GM19455 (cell line): ENCODE data around the gene ZBTB7C.

Source experiments
- ATAC-seq: cut with Tn5 transposase; IDR thresholded peaks from one replicate; pipeline ENCODE4 v1.9.1; 2021; ENCODE audit not compliant: unreplicated experiment

The ZBTB7C gene

DNA sequence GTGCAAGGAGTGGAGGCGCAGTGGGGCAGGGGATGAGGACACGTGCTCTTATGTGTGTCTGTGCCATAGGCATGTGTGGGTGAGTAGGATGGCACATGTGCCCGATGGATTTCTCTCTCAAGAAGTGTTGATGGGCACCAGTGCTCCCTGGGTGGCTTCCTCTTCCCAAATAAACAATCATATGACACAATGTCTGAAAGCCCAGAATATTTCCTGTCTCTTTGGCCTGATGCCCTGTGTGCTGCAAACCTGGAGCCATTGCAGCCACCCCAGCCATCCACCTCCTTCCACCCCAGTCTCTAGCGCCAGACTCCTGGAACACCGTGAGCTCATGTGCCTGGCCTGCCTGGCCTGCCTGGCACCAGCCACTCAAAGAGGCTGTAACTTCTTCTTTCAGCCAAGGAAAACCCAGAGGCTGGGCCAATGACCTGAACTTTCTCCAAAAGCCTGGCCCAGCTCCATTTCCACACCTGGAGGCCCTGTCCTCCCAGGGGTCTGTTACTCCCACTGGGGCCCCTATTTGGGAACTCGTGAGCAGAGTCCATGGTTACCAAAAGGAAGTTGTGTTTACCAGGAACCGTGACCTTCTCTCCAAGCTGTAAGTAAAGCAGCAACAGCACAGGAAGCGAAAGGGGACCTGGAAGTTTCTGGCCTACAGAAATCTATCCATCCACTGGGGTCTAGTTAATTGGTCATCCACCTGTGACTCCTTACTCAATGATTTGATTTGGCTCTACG is 9.5 kb upstream of the ZBTB7C start:
- ATAC-seq = no peak

DNA sequence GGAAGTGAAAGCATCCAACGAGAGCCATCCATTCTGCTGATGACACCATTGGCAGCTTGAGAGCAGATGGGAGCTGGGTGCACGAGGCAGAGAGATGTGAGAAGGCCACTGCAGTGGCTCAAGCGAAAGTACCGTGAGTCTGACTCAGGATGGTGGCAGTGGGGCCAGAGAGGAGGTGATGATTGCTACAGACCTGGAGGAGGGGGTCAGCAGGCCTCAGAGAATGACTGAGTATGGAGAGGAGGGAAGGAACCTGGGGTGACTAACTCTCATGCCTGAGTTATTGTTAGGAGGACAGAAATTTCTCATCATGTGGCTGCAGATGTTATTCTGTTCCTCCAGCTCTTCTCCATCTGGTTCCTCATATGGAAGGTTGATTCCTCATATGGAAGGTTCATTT is 8.8 kb upstream of the ZBTB7C start:
- ATAC-seq = no peak

DNA sequence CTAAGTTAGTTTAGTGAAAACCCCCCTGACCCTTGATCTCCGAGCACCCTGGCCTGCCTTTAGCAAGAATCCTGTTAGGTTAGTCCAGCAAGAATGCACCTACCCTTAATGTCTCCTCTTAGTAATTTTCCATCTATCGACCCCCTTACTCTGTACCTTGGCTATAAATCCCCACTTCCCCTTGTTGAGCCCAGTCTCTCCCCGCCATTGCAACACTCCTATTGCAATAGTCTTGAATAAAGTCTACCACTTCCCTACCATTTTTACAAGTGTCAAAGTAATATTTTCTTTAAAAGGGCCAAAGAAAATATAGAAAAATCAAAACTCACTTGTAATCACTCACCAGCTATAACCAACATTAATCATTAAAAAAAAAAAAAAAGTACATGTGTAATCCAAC is 4.2 kb upstream of the ZBTB7C start:
- ATAC-seq = no peak

DNA sequence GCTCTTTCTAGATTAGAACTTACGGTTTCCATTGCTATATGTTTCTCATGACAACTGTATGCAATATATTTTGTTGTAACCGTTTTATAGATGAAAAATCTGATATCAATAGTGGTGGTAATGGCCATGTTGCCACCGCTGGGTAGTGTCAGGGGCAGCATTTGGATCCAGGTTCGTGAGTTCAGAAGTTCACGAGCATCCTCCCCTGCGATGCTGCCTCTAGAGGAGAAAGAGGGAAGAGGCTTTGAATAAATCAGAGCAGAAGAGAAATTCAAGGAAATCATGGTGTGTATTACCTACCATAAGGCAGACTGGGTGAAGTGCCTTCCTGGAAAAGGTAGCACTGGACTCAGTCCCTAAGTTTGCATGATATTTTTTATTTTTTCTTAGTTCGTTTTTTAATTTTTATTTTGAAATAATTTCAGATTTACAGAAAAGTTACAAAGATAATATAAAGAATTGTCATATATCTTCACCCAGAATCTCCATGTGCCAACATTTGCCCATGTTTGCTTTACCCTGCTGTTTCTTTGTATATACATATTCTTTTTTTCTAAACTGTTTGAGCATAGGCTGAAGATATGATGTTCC is 3.3 kb upstream of the ZBTB7C start:
- ATAC-seq = no peak

DNA sequence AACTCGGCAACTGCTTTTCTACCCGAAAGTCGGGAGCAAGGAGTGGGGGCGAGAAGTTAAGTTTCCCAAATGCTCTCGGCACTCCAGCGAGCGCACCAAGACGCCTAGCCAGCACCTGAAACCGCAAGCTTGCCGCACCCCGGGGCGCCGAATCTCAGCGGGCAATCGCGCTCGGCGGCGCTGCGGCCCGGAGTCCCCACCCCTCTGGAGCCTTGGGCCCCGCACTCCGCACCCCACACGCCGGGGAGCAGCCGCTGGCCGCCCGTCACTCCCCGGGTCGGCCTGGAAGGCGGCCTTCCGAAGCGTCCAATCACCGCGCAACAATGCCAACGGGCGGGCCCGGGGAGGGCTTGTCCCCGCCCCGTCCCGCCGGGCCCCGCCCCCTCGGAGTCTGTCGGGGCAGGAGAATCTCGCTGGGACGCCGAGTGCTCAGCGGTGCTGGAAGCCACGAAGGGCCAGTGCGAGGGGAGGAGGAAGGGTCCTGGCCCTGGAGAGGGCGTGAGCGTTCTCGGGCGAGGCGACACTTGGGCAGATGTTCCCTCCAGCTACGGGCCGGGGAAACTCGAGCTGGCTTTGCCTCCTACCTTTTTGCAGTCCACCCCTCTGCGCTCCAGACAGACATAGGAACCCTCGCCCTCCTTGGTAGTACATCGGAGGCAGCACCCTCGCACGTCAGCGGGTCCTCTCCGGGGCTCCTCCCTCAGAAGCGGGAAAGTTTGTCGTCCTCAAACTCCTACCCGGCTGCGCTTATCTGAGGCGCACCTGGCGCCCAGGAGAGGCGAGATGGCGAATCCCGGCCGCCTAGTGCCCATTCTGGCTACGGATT is 1.1 kb upstream of the ZBTB7C start:
- ATAC-seq = peak; percentile 94

DNA sequence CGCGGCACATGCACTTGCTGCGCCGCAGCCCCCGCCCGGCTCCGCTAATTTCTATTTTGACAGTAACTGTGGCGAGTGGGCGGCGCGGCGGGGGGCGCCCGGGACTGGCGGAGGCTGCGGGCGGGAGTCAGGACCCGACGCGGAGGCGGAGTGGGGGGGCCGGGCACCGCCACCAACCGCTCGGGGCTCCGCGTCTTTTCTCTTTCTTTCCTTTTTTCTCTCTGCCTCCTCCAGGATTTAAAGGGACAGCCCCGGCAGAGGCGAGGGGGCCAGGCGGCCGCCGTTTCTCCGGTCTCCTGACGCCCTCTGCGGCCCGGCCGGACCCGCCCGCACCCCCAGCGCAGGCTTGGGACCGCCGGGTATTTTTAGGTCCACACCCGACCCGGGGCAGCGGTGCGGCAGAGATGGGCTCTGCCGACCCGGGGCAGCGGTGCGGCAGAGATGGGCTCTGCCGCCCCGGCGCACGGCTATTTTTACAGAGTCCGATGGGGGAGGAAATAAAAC is 460 bp upstream of the ZBTB7C start:
- no peak for ATAC-seq

DNA sequence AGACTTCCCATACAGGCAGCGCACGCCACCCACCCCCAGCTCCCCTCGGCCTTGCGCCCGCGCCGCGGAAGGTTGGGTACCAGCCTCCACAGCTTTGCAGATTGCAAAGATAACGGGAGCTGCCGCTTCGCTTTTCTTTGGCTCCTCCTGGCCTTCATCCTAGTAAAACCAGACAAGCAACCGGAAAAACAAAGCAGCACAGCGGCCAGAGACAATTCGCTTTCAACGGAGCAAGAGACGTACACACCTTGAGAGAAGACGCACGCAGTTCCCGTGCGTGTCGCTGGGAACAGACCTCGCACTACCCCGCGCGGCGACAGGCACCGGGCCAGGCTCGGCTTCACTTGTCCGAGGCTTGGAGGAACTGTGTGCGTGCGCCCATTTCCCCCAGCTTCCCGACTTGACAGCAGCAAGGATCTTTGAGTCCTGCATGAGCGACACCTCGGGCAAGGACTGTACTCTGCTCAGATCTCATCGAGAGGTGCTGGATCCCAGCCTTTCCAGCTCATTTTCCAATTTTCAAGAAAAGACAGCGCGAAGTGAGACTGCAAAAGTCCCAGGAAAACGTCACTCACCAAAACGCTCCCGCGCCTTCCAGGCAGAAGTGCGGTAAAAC is 964 bp downstream of the ZBTB7C start:
- no peak for ATAC-seq

DNA sequence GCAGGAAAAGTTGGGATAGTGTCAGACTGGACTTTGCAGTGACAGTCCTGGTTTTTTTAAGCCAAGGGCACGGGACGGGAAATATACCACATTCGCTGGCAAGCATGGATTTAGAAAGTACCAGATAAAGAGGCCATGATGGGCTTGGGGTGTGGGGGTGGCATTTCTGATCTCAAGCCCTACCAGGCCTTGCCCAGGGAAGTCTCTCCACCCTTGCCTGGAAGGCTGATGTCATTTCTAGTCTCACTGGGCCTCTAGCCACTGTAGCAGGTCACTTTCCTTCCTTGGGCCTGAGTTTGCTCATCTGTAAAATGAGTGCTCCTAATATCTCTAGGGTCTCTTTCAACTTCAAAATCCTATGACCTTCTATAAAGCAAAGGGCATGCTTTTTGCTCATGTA is 1.8 kb downstream of the ZBTB7C start:
- no peak for ATAC-seq

DNA sequence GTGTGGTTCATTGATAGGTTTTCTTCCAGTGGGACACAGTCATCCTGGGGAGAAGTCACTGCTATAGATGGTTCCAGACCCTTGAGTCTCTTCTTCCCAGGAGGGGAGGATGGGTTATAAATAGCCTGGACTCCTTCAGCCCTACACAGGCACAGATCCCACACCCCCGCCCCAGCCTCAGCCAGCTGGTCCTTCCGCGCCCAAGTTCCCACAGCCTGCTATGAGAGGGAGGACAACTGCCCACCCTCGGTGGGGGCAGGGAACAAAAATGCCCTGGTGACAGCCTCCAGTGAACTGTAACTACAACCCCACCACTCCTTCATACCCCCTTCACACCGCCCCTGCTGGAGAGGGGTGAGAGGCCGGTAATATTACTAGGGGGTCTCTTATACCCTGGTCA is 3.2 kb downstream of the ZBTB7C start:
- no peak for ATAC-seq

DNA sequence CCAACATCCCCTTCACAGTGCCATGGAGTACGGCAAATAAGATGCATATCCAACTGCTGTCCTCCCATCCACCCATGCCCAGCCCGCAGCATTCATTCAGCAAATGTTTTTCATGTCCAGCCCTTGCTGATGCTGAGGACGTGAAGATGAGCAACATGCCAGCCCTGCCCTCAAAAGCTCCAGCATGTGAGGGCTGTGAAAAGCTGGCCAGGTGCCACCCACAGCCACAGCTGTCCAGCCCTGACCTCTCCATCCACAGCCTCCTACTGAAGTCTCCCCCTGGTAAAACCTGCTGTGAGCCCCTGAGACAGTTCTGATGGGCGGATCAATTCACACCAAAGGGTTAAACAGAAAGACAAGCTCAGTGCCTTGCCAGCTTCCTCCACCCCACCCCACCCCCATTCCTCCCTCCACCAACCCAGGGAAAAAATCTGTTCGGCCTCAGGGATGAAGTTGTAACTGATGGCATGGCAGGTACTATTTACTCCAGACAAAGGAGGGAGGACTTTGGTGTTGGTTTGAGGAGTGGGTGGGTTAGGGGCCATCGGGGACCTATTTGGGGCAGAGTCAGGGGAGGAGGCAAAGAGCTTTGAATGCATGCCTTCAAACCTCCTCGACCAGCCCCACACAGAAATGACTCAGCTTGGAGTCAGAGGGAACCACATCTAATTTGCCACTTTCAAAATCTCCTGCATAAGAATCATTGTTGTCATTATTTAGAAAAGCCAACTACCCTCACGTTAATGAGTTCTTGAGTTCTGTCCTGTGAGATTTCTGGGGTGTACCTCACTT is 4.3 kb downstream of the ZBTB7C start:
- no peak for ATAC-seq

DNA sequence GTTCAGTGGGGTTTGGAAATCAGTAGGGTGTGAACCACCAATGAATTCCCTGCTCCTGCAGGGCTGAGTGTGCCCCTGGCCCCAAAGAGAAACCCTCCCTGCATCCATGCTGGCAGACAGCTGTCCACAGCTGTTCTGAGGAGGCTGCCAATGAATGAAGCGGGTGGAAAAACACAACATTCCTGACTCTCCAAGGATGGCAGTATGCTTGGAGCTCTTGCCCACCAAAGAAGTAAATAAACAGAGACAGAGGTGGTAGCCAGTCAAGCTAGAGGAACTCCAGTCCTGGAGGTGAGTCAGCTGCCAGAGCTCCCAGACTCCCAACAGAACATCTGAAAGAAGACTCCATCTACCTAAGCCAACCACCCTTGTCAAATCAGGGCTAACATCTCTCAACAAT is 6.2 kb downstream of the ZBTB7C start:
- ATAC-seq = no peak

DNA sequence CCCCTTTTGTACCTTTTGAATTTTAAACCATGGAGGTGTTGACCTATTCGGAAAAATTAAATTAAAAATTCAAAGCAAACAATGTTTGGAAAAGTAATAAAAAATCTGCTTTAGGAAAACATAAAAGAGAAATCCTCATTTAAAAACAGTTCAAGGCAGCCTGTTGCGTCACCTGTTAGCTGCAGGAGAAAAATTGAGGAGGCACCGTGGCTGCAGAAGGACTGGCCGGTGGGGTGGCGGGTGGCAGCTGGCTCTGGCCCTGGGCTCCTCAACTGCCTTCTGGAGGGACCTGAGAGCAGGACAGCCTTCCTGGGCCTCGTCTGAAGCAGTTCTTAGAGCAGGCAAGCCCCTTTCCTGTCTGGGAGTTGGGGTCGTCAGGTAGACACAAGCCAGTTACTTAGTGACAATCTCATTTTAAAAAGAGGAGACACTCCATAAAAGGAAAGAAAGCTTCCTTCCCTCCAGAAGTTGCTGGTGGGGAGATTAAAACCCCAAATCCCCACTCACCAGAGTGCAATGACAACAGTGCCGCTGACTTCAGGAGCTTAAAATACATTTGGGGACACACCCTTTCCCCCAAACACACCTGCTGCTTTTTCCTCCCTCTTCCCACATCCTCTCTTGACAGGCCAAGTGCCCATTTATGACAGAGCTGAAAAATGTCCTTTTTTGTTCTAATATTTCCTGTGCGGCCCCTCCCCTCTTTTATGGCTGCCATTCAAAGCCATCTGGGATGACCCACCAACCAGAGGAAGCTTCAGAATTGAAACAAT is 9.7 kb downstream of the ZBTB7C start:
- no peak for ATAC-seq

DNA sequence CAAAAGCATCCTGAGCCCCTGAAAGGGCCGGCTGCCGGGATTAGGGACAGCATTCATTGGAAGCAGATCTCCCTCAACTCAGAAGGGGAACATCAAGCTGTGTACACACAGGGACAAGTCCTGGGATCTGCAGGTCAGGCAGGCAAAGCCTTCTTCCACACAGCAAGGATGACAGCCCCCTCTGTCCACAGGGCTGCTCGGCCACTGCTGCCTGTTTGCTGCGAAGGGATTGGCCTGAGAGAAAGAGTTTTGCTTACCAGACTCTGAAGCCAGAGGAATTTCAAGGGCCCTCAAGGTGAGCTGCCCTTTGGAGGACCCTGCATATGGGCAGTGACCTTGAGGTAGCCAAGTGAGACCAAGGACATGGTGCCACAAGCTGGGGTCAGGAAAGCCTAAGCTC is 11.1 kb downstream of the ZBTB7C start:
- no peak for ATAC-seq

DNA sequence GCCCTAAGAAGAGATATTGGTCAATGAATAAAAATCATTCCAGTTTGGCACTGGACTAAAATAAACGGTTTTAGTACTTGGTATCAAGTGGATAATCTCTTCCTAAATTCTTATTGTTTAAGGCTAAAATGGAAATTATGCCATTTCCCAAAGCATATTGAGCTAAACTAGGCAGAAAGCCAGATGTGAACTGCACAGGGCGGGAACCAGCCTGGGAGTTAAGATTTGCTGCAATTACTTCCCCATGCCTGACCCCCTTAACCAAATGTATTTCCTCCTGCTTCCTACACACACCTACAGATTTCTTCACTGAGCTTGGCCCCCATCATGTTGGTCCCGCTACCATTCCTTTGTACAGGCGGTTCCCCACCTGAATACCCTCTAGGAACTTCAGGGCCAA is 12.2 kb downstream of the ZBTB7C start:
- no peak for ATAC-seq

DNA sequence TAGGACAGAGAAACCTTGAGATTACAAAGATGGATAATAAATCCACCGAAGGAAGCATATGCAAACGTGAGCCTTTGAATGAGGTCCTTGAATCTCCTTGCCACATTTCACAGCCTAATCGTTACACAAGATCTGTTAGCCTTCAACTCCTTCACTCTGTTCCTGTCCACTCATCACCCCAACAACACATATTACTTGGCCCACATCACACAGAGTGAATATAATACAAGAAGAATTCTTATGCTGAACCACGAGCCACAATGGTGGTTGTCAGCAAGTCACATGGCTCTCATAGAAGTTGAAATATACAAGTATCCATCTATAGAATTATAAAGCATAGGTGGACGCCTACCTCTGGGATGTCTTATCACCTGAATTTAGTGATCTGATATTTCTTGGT is 12.6 kb downstream of the ZBTB7C start:
- no peak for ATAC-seq

DNA sequence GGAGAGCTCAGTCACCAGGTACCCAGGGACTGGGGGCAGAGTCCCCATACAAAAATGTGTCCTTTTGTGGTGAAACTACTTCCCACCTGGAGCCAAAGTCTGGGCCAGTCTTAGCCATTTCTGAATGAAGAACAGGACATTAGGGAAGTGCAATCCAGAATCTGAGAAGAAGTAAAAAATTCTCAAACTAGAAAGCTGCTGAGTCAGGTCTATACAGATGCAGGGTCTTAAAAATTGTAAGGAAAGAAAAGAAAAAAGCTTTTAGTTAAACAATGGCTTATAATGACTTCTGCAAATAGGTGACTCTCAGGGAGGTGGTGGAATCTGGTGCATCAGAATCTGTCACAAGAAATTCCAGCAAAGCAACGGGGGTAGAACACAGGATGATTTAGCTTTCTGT is 13.5 kb downstream of the ZBTB7C start:
- ATAC-seq = no peak

DNA sequence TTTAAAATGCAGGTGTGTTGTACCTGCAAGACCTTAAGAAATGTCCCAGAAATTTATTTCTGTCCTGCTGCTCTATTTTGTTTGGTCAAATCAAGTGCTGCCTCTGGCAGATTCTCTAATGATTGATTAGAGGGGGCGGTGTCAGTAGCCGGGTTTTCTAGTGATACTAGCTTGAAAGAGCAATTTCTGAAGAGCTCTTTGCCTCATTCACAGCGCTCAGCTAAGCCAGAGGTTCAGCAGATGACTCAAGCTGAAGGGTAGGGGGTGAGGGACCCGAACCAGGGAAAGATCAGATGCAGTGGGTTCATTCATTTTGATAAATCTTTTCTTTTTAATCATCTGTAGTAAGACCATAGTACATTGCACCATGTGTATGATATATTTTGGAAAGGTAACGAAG is 15.0 kb downstream of the ZBTB7C start:
- no peak for ATAC-seq

DNA sequence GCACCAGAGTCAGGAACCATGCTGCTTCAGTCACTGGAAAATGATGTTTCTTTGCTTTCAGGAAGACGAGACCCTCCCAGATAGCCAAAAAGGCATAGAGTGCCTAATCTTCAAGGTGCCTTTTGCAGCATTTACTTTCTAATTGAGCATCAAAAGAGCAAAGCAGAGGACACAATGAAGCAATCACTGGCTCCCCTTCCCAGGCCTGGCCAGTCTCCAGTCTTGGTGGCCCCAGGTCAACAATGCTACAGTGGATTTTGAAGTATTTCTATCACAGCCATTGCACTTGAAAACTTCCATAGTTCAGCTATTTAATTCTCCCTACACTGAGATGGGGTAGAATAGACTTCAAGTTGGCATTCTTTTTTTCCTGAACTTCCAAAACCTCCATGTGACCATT is 15.4 kb downstream of the ZBTB7C start:
- no peak for ATAC-seq

DNA sequence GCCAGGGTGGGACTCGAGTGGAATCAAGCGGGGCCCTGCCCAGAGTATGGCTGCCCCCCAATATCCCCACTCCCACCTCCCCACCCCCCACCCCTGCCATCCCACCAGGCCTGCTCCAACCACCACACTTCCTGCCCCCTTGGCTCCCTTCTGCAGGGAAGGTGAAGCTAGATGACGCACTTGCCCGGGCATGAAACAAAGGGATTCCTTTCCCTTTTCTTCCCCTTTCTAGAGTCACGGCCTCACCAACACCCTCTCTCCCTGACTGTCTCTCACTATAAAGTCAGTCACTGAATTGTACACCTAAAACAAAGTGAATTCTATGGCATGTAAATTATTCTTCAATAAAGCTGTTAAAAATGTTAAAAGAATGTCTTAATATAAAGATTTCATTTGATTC is 16.0 kb downstream of the ZBTB7C start:
- no peak for ATAC-seq

DNA sequence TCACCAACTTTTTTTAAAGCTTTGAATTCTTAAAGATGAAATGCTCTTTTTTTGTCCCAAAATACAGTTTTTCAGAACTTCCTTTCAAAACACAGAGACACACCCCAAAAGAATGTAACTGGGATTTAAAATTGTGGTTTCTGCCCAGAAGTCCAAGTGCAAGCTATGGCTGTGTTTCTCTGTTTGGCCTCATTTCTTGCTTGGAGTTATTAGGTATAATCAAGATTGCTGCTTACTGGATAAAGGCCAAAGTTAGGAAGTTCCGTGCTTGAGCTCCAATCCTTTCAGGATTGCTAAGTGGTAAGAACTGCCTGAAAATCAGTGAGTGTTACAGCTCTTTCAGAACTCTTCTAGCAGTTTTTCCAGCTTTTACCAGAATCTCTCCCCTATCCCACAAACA is 16.9 kb downstream of the ZBTB7C start:
- ATAC-seq = no peak
